Stimulated activated CD8-positive, alpha-beta memory T cell treated with anti-CD3 and anti-CD28 coated beads, Interleukin-4, amount 100 ng/mL, for 4 hours (primary cell): Measurements from ENCODE around the gene EXOSC2.
A peak's percentile ranks its signal among the peaks of the same experiment; 100 is the strongest.
"Not testable (repeated sequence)": the region's sequence is repeated elsewhere in the genome, so short reads cannot be mapped to it uniquely, and the experiment has no call there.

ENCODE experiments used
- DNase-seq, 2 donors: peaks; one replicate each; pipeline ENCODE4 v3.0.0-alpha.2; 2020; ENCODE audit warnings: low read depth in 2 of 2, low spot score in 1 of 2

EXOSC2 gene

DNA sequence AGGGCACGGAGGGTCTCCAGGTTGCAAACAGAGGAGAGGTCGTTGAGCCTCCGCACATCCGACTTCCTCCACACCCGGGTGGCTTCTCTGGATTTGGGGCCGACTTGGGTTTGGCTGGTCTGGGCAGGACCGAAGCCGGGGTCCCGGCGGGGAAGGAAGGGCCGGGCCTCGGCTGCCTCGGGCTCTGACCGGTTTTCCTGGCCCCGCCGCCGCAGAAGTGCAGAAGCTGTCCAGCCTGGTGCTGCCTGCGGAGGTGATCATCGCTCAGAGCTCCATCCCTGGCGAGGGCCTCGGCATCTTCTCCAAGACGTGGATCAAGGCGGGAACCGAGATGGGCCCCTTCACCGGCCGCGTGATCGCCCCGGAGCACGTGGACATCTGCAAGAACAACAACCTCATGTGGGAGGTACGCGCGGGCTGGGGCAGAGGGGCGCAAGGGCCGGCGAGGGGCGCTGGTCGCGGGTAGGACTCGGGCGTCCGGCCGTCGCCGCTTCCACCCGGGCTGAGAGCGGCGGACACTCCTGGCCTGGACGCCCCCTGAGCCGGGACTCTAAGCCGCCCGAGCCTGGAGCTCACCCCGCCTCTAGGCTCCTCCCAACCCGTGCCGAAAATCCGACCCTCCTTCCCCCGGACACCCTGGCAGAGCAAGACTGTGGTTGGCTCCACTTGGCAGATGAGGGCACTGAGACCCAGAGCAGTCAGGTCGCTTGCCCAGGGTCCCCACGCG, 27.0 kb upstream of the EXOSC2 start:
- no peak for DNase-seq

DNA sequence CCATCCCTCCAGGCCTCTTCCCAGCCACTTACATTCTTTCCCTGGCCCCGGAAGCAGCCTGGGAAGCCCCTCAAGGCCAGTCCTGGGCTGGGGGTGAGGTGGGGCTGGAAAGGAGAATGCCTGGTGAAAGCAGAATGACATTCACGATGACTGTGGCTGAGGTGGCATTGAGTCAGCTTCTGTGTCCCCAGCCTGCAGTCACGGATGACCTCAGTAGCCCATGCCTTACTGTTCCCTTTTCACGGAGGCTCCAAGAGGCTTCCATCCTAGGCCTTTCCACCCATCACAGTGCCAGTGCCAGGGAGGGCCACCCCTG, 26.5 kb upstream of the EXOSC2 start:
- no peak for DNase-seq

DNA sequence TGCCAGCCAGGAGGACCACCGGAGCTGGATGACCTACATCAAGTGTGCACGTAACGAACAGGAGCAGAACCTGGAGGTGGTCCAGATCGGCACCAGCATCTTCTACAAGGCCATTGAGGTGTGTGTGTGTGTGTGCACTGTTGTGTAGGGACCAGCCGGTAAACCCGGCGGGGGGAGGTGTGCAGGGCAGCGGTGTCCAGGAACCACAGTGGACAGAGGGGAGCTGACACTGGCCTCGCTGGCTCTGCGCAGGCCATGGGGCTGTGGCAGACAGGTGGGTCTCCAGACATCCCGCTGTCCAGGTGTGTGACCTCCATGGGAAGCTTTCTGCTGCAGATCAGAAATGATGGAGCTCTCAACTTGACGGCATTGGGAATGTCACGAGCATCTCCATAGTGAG, 25.4 kb upstream of the EXOSC2 start:
- DNase-seq = no peak

DNA sequence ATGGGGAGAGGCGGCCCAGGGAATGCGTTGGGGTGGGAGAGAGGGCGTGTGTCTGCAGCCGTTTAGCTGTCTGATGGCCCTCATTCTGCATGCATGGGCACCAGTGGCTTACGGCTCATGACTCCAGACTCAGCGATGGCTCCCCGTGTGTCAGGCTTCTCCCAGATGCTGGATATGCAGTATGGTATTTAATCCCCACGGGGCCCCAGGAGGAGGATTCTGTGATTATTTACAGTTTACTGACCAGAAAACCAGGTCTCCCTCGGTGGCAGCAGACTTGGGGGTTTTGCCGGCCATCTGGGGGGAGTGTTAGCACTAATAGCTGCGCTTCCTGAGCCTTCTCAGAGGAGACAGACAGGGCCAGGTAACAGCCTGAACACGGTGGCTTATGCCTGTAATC, 24.9 kb upstream of the EXOSC2 start:
- DNase-seq = no peak

DNA sequence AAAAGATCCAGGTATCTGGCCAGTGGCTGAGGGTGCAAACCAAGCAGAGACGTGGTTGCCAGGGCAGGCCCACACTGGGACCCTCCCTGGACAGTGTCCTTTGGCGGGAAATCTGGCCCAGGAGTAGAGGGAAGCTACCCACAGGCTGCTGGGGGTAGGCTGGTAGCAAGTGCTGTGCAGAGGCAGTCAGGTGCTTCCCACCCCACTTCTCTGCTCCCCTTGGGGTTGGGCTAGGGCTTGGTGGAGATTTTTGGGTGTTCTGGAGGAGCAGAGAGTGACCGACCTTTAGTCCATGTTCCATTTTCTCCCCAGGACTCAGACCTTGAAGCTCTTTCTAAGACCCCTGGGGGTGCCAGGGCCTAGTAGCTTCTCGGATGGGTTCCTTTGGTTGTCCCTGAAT, 23.6 kb upstream of the EXOSC2 start:
- no peak for DNase-seq

- no peak for DNase-seq
Observed at GRCh38 chr9:130670644-130671043, 22.9 kb upstream of the EXOSC2 start.

DNA sequence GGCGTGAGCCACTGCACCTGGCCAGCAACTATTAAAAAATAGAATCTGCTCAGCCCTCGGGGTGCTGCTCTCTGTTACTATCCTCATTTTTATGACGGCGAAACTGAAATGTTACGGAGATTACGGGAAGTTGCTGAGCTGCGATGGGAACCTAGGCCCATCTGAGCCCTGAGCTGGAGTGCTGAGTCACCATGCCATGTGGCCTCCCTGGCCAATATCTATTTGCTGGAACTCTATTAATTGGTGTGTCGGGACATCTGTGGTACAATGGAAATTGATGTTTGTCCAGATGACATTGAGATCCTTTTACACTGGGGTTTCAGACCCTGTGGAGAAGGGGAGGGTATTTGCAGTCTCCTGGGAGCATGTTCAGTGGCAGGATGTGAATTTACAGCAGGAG, 21.1 kb upstream of the EXOSC2 start:
- DNase-seq = no peak

DNA sequence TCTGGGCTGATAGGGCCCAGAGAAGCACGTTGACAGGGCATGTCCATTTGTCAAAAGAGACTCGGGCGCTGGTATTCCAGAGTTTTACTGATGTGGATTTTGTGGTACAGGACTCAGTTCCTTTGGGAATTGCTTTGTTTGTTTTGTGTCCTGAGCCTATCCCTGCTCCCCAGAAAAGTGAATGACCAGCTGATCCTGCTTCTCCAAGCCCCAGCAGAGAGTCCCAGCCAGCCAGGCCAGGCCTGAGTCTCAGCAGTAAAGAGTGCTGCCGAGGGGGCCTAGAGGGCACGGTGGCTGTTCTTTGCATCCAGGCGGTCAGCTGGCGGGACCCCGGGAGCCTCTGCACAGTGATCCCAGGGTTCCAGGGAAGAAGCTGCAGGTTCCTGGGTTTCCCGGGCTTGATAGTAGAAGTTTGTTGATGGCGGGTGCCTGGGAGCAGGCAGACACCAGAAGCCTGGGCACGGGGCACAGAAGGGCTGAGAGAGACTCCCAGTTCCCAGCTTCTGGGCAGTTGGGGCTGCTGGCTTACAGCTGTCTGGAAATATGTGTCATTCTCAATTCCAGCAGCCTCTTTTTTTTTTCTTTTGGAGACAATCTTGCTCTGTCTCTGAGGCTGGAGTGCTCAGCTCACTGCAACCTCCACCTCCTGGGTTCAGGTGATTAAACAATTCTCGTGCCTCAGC, 20.5 kb upstream of the EXOSC2 start:
- DNase-seq = no peak

DNA sequence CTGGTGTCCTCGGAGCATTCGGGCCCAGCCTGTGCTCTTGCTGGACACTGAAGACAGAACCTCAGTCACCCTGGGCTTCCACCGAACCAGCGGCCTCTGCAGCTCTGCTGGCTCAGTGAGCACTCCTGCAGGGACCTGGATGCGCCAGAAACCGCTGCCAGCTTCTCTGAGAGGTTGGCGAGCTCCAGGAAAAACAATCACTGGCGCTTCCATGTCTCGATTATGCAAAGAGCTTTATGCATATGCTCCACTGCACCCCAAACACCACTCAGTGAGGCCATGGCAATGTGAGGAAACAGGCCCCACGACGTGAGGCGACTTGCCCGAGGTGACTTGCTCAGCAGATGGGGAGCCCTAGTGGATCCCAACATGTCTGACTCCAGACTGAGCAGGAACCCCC, 18.2 kb upstream of the EXOSC2 start:
- no peak for DNase-seq

DNA sequence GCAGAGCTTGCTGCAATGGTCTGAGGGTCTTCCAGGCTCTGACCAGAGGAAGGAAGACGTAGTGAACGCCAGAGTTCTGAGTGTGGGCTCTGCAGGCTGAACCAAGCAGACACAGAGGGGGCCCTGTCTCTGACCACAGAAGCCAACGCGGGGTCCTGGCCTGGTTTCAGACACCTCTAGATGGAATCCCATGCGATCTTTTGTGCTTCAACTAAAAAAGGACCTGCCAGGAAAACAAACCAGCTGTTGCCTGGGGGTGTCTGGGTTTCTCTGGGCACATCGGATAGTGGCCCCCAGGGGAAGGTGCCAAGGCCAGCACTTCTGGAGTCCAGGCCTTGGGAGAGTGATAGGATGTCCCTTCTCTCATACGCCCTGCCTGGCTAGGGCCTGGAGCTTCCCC, 16.3 kb upstream of the EXOSC2 start:
- DNase-seq = no peak

DNA sequence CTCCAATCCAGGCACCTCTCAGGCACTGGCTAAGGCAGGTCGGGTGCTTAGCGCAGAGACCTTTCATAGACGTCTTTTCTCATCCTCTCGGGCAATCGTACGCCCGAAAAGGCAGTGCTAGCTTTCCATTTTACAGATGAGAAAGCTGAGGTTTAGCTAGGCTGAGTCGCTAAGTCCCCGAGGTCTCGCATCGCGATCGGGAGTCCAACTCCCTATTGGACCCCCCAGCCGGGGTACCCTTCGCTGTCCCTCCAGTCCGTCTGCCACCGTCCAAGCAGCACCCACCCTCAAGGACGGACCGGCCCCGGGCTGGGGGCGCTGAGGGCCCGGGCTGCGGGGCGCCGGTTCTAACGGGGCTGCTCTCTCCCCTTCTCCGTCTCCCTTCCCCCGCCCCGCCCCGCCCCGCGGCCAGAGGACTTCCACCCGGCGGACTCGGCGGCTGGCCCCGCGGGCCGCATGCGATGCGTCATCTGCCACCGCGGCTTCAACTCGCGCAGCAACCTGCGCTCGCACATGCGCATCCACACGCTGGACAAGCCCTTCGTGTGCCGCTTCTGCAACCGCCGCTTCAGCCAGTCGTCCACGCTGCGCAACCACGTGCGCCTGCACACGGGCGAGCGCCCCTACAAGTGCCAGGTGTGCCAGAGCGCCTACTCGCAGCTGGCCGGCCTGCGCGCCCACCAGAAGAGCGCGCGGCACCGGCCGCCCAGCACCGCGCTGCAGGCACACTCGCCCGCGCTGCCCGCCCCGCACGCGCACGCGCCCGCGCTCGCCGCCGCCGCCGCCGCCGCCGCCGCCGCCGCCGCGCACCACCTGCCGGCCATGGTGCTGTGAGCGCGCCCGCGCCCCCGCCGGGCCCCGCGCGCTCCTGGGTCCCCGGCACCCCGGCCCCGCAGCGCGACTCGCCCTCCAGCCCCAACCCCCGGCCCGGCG, 12.5 kb upstream of the EXOSC2 start:
- peak in 1 of 2 donors; percentile 37 for DNase-seq

- DNase-seq = no peak
Observed at GRCh38 chr9:130681769-130682420, 11.7 kb upstream of the EXOSC2 start.

DNA sequence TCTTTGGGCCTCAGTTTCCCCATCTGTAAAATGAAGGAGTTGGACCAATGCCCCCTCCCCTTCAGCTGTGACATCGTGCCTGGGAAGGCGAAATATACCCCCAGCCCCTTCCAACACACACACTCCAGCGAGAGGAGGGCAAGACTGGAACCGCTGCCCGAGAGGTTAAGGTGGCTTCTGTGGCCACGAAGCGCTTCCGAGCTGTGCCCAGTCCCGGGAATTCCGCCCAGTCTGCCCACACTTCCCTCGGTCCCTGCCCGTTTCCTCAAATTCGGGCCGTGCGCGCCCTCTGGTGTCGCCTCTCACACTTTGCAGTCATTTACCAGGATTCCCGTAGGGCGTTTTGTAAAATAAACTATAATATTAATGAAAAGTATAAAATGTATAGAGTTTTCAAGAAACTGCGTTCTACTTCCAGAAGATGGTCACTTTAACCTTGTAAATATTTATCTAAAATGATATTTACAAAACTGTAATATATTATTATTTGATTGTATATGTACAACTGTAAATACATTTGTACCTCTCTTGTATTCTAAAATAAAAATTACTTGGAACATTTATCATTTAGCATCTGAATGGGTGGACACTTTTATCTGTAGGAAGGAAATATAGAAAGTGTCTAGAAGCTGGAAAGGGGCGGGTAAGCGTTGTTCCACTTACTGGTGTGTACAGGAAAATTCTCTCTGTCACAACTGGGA, 11.0 kb upstream of the EXOSC2 start:
- DNase-seq = peak; percentile 18 to 21

DNA sequence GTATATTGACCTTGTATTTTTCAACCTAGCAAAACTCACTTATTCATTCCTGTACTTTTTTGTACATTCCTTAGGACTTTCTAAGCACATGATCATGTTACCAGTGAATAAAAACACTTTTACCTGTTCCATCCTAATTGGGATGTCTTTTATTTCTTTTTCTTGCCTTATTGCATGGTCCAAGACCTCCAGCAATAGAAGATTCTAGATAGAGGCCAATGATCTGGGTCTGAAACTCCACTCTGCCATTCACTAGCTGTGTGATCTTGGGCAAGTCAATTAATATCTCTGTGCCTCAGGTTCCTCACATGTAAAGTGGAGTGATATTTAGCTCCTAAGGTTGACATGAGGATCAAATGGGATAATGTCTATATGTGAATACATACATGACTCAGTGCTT, 8.5 kb upstream of the EXOSC2 start:
- DNase-seq = no peak

- DNase-seq = not testable (repeated sequence)
Observed at GRCh38 chr9:130685945-130686344, 7.6 kb upstream of the EXOSC2 start.

DNA sequence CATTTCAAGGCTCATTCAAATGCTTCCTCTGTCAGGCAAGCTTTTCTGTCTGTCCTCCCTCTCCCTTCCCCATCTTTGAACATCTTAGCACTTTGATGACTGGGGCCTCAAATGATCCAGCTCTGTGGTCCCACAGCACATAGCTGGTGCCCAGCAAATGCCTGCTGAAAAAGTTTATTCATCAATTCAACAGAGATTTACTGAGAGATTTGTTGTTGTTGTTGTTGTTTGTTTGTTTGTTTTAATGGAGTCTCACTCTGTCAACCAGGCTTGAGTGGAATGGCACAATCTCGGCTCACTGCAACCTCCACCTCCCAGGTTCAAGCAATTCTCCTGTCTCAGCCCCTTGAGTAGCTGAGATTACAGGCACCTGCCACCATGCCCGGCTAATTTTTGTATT, 6.0 kb upstream of the EXOSC2 start:
- no peak for DNase-seq

GRCh38 chr9:130688072-130688471, 5.5 kb upstream of the EXOSC2 start:
- no peak for DNase-seq

- DNase-seq = no peak
Observed at GRCh38 chr9:130689572-130689936, 4.0 kb upstream of the EXOSC2 start.

DNA sequence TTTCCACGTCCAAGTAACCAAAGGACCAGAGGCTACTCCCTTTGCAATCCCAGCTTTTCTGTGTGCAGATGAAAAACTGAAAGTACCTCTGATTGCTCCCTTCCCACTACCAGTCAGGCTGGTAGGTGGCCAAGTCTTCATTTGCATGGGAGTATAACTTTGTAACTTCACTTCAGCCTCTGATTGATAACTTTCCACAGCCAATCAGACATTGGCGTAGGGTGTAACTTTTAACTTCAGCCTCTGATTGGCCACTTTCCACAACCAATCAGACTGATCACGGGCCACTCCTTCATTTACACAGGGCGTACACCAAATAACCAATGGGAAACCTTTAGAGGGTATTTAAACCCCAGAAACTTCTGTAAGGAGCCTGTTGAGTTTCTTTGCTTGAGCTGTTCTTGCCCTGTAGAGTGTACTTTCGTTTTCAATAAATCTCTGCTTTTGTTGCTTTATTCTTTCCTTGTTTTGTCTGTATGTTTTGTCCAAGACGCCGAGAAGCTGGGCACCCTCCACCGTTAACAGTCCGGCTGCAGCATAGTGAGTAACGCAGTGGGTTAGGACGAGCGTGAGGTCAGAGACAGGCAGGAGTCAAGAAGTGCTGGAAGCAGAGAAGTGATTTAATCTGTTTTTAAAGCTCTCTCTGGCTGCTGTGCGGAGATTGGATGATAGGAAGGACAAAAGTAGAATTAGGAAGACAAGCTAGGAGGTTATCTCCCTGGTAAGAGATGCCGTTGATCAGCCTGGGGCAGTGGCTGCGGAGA, 3.5 kb upstream of the EXOSC2 start:
- DNase-seq = no peak

DNA sequence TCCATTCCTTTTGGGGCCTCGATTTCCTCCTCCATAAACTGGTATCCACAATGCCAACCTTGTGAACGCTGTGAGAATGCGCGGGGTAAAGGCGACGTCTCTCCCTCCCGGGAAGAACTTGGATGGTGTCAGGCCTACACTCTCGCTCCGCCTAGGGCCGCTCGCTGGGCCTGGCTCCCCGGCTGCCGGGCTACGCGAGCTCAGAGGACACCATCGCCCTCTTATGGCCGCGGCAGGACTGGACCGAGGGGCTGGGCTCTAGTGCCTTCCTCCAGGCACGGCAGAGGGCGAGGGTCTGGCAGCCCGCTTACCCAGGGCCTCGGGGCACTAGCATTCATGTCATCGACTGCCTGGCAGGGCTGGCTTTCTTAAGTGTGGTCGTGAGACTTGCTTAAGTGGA, 1.3 kb upstream of the EXOSC2 start:
- DNase-seq = no peak
